ENCODE results near the gene BLOC1S1.

DNA sequence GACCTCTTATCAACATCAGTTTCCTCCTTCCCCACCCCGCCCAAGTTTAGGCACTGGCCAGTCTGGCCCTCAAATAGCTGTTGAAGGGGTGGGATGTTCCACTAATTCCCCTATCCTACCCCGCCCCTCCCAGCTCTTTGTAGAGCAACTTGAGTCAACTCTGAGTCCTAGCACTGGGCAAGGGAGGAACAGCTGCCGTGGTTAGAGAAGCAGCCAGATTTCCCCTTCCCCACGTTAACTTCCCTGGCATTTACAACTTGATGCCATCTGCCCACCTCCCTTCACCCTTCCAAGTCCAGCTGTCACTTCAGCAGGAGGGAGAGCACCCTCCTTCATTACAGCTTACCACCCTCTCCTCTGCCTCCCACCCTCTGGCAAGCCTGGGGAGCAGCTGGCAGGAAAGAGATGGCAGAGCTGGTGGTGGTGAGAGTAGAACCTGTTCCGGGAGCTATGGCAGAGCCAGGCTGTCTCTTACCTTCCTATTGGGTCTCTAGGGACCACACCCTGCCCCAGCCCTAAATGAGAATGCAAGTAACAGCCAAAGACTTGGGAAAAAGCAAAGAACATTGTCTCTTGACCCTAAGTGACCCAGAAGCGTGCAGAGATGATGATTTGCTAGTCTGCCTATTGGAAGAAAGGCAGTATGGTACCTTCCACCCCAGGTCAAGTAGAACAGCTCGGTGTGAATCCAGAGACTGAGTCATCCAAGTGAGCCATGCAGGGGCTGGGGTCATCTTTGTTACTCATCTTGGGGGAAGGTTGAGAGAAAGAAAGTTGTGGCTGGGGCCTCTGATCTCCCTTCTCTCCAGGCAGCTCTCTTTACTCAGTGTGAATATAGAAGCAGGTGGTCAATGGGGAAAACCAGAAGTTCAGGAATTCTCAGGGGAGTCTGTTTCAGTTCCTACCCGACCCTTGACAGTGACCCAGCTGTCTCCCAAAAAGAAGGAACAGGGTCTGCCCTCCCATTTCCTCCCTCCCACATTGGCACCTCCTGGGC is 1.5 kb downstream of the BLOC1S1 start:
- TF ChIP-seq POLR2A (IDR thresholded peaks at IDR 0.05), result no peak
- TF ChIP-seq, protein P1, sequence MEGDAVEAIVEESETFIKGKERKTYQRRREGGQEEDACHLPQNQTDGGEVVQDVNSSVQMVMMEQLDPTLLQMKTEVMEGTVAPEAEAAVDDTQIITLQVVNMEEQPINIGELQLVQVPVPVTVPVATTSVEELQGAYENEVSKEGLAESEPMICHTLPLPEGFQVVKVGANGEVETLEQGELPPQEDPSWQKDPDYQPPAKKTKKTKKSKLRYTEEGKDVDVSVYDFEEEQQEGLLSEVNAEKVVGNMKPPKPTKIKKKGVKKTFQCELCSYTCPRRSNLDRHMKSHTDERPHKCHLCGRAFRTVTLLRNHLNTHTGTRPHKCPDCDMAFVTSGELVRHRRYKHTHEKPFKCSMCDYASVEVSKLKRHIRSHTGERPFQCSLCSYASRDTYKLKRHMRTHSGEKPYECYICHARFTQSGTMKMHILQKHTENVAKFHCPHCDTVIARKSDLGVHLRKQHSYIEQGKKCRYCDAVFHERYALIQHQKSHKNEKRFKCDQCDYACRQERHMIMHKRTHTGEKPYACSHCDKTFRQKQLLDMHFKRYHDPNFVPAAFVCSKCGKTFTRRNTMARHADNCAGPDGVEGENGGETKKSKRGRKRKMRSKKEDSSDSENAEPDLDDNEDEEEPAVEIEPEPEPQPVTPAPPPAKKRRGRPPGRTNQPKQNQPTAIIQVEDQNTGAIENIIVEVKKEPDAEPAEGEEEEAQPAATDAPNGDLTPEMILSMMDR (IDR thresholded peaks at IDR 0.05), result no peak
